ENCODE data around the gene ARHGAP5.
A peak's percentile ranks its signal among the peaks of the same experiment; 100 is the strongest.

ARHGAP5 gene

GRCh38 chr14:32076278-32077080 lies 625 bp upstream of the ARHGAP5 start:
- peak; percentile 41 for DNase-seq (ENCODE audit: insufficient read length)
- FAIRE-seq = peak; percentile 84
- TF ChIP-seq TAF1 (IDR thresholded peaks at IDR 0.05; ENCODE audit: borderline replicate concordance, low read depth, low read length) (no peak), POLR2A (IDR thresholded peaks at IDR 0.05; ENCODE audit: low read depth, low read length) (0 out of 2 replicates have a peak, but pooled peaks have one; percentile 21)

- DNase-seq (ENCODE audit: insufficient read length) = no peak
- peak; percentile 54 for FAIRE-seq
- TF ChIP-seq POLR2AphosphoS5 (IDR thresholded peaks at IDR 0.05; ENCODE audit: low read depth, low read length) (no peak), TAF1 (IDR thresholded peaks at IDR 0.05; ENCODE audit: borderline replicate concordance, low read depth, low read length) (no peak), POLR2A (IDR thresholded peaks at IDR 0.05; ENCODE audit: low read depth, low read length) (no peak)
These were observed 1.1 kb downstream of the ARHGAP5 start for GRCh38 chr14:32078023-32078857.

- FAIRE-seq = no peak
- TF ChIP-seq TAF1 (IDR thresholded peaks at IDR 0.05; ENCODE audit: borderline replicate concordance, low read depth, low read length) = no peak
- no peak for TF ChIP-seq POLR2A (IDR thresholded peaks at IDR 0.05; ENCODE audit: low read depth, low read length)
- TF ChIP-seq POLR2AphosphoS5 (IDR thresholded peaks at IDR 0.05; ENCODE audit: low read depth, low read length) = no peak
- DNase-seq (ENCODE audit: insufficient read length) = no peak
These were observed 1.7 kb downstream of the ARHGAP5 start for GRCh38 chr14:32078858-32079216.

GRCh38 chr14:32079264-32079663 lies 2.2 kb downstream of the ARHGAP5 start:
- no peak for TF ChIP-seq POLR2A (IDR thresholded peaks at IDR 0.05; ENCODE audit: low read depth, low read length)
- TF ChIP-seq POLR2AphosphoS5 (IDR thresholded peaks at IDR 0.05; ENCODE audit: low read depth, low read length) = no peak
- no peak for TF ChIP-seq TAF1 (IDR thresholded peaks at IDR 0.05; ENCODE audit: borderline replicate concordance, low read depth, low read length)
- no peak for DNase-seq (ENCODE audit: insufficient read length)
- no peak for FAIRE-seq

- no peak for TF ChIP-seq POLR2AphosphoS5 (IDR thresholded peaks at IDR 0.05; ENCODE audit: low read depth, low read length)
- TF ChIP-seq POLR2A (IDR thresholded peaks at IDR 0.05; ENCODE audit: low read depth, low read length) = no peak
- no peak for TF ChIP-seq TAF1 (IDR thresholded peaks at IDR 0.05; ENCODE audit: borderline replicate concordance, low read depth, low read length)
- DNase-seq (ENCODE audit: insufficient read length) (no peak), FAIRE-seq (no peak)
These were observed 3.0 kb downstream of the ARHGAP5 start for GRCh38 chr14:32080001-32080510.

- DNase-seq (ENCODE audit: insufficient read length) (no peak), FAIRE-seq (no peak)
- TF ChIP-seq POLR2A (IDR thresholded peaks at IDR 0.05; ENCODE audit: low read depth, low read length) (no peak), TAF1 (IDR thresholded peaks at IDR 0.05; ENCODE audit: borderline replicate concordance, low read depth, low read length) (no peak), POLR2AphosphoS5 (IDR thresholded peaks at IDR 0.05; ENCODE audit: low read depth, low read length) (no peak)
These were observed 4.8 kb downstream of the ARHGAP5 start for GRCh38 chr14:32081901-32082300.

GRCh38 chr14:32083315-32083624 lies 6.2 kb downstream of the ARHGAP5 start:
- TF ChIP-seq POLR2A (IDR thresholded peaks at IDR 0.05; ENCODE audit: low read depth, low read length) = no peak
- TF ChIP-seq TAF1 (IDR thresholded peaks at IDR 0.05; ENCODE audit: borderline replicate concordance, low read depth, low read length) = no peak
- no peak for TF ChIP-seq POLR2AphosphoS5 (IDR thresholded peaks at IDR 0.05; ENCODE audit: low read depth, low read length)
- no peak for DNase-seq (ENCODE audit: insufficient read length)
- FAIRE-seq = no peak

GRCh38 chr14:32083789-32084188 lies 6.7 kb downstream of the ARHGAP5 start:
- FAIRE-seq = no peak
- DNase-seq (ENCODE audit: insufficient read length) = no peak
- TF ChIP-seq POLR2AphosphoS5 (IDR thresholded peaks at IDR 0.05; ENCODE audit: low read depth, low read length) = no peak

- no peak for FAIRE-seq
- DNase-seq (ENCODE audit: insufficient read length) = no peak
- TF ChIP-seq POLR2A (IDR thresholded peaks at IDR 0.05; ENCODE audit: low read depth, low read length) (no peak), POLR2AphosphoS5 (IDR thresholded peaks at IDR 0.05; ENCODE audit: low read depth, low read length) (no peak), TAF1 (IDR thresholded peaks at IDR 0.05; ENCODE audit: borderline replicate concordance, low read depth, low read length) (no peak)
These were observed 8.2 kb downstream of the ARHGAP5 start for GRCh38 chr14:32085182-32085844.

- no peak for DNase-seq (ENCODE audit: insufficient read length)
- FAIRE-seq = no peak
- TF ChIP-seq POLR2A (IDR thresholded peaks at IDR 0.05; ENCODE audit: low read depth, low read length) = no peak
- no peak for TF ChIP-seq TAF1 (IDR thresholded peaks at IDR 0.05; ENCODE audit: borderline replicate concordance, low read depth, low read length)
- no peak for TF ChIP-seq POLR2AphosphoS5 (IDR thresholded peaks at IDR 0.05; ENCODE audit: low read depth, low read length)
These were observed 8.8 kb downstream of the ARHGAP5 start for GRCh38 chr14:32085845-32086383.

GRCh38 chr14:32087173-32087861 lies 10.2 kb downstream of the ARHGAP5 start:
- TF ChIP-seq POLR2AphosphoS5 (IDR thresholded peaks at IDR 0.05; ENCODE audit: low read depth, low read length) = no peak
- no peak for TF ChIP-seq POLR2A (IDR thresholded peaks at IDR 0.05; ENCODE audit: low read depth, low read length)
- no peak for TF ChIP-seq TAF1 (IDR thresholded peaks at IDR 0.05; ENCODE audit: borderline replicate concordance, low read depth, low read length)
- DNase-seq (ENCODE audit: insufficient read length) (no peak), FAIRE-seq (no peak)

Measured in GM12892 (cell line).